HL-60 (cell line): ENCODE data around the gene VPREB3.
A peak's percentile ranks its signal among the peaks of the same experiment; 100 is the strongest.

Source experiments
- DNase-seq, 2 experiments: peaks; one replicate each; pipeline ENCODE4 v3.0.0-alpha.2; 2010 to 2020; ENCODE audit warnings: low read depth in 1 of 2, low spot score in 1 of 2
- H3K27ac ChIP-seq: fragments of 250-450 bp; sonication (Bioruptor Pico); replicated peaks from 2 replicates; pipeline ENCODE4 v1.5.1; 2020; ENCODE audit warnings: mild to moderate bottlenecking, moderate library complexity
- H3K27me3 ChIP-seq: fragments of 250-450 bp; sonication (Bioruptor Pico); 2 replicates; pipeline ENCODE4 v1.5.1; 2021; ENCODE audit warnings: mild to moderate bottlenecking, moderate library complexity; ENCODE audit not compliant: insufficient read depth, poor library complexity, severe bottlenecking
- H3K4me3 ChIP-seq: replicated peaks from 2 replicates; pipeline ENCODE4 v1.5.1; 2011; ENCODE audit warnings: mild to moderate bottlenecking, control low read depth, low read length; ENCODE audit not compliant: insufficient read depth
- CTCF ChIP-seq: IDR thresholded peaks from one replicate; pipeline ENCODE4 v1.5.1; 2011; ENCODE audit warnings: low read length, control low read depth, inconsistent platforms; ENCODE audit not compliant: insufficient read depth
- GABPA ChIP-seq: IDR thresholded peaks from 2 replicates; pipeline ENCODE4 v1.6.1; 2012; ENCODE audit warnings: low read depth
- POLR2AphosphoS5 ChIP-seq: IDR thresholded peaks from 2 replicates; pipeline ENCODE4 v1.6.1; 2012; ENCODE audit warnings: low read depth
- REST ChIP-seq: IDR thresholded peaks from 2 replicates; pipeline ENCODE4 v1.6.1; 2012; ENCODE audit warnings: low read depth; ENCODE audit not compliant: insufficient replicate concordance
- SPI1 ChIP-seq: IDR thresholded peaks from 2 replicates; pipeline ENCODE4 v1.6.1; 2012; ENCODE audit warnings: low read depth, mild to moderate bottlenecking, borderline replicate concordance

Gene VPREB3

GRCh38 chr22:23789638-23790037 lies 35.4 kb upstream of the VPREB3 start:
- Histone ChIP-seq H3K27me3 (no peaks in the 10 kb centered on the region), H3K27ac (no peak overlapping the region), H3K4me3 (no peak overlapping the region)
- TF ChIP-seq POLR2AphosphoS5 (no peak), CTCF (no peak), REST (no peak)
- DNase-seq = no peak

GRCh38 chr22:23789121-23789520 lies 34.9 kb upstream of the VPREB3 start:
- H3K27me3 ChIP-seq = no peaks in the 10 kb centered on the region
- no peak overlapping the region for H3K4me3 ChIP-seq
- TF ChIP-seq GABPA (no peak), REST (no peak), SPI1 (no peak), CTCF (no peak), POLR2AphosphoS5 (no peak)
- H3K27ac ChIP-seq = no peak overlapping the region
- no peak for DNase-seq

GRCh38 chr22:23787910-23788309 lies 33.7 kb upstream of the VPREB3 start:
- H3K27ac ChIP-seq = peak overlapping the region; percentile 97; the same call in 1 of the 2 replicates
- H3K27me3 ChIP-seq = no peaks in the 10 kb centered on the region
- TF ChIP-seq CTCF = no peak
- no peak for TF ChIP-seq SPI1
- TF ChIP-seq GABPA = no peak
- TF ChIP-seq REST = no peak
- no peak for TF ChIP-seq POLR2AphosphoS5
- peak overlapping the region; percentile 73 for H3K4me3 ChIP-seq
- DNase-seq = no peak
